ENCODE data around the gene ALDH3B1.

ALDH3B1 gene

GRCh38 chr11:68047437-68048290 lies 37.5 kb downstream of the ALDH3B1 start:
- no peak for DNase-seq

- no peak for DNase-seq
Observed at GRCh38 chr11:68048681-68049508, 38.8 kb downstream of the ALDH3B1 start.

- DNase-seq, result no peak
Observed at GRCh38 chr11:68049509-68050370, 39.6 kb downstream of the ALDH3B1 start.

GRCh38 chr11:68050371-68050841 lies 40.3 kb downstream of the ALDH3B1 start:
- no peak for DNase-seq

GRCh38 chr11:68051191-68052136 lies 41.3 kb downstream of the ALDH3B1 start:
- DNase-seq, result no peak

GRCh38 chr11:68052137-68052873 lies 42.2 kb downstream of the ALDH3B1 start:
- no peak for DNase-seq

- DNase-seq, result no peak
Observed at GRCh38 chr11:68053117-68053516, 43.0 kb downstream of the ALDH3B1 start.

- no peak for DNase-seq
Observed at GRCh38 chr11:68053981-68054812, 44.1 kb downstream of the ALDH3B1 start.

- no peak for DNase-seq
Observed at GRCh38 chr11:68056317-68057285, 46.5 kb downstream of the ALDH3B1 start.

GRCh38 chr11:68057807-68058206 lies 47.7 kb downstream of the ALDH3B1 start:
- DNase-seq, result no peak

GRCh38 chr11:68061508-68061907 lies 51.4 kb downstream of the ALDH3B1 start:
- no peak for DNase-seq

GRCh38 chr11:68064926-68065325 lies 54.8 kb downstream of the ALDH3B1 start:
- DNase-seq, result no peak

GRCh38 chr11:68065841-68066240 lies 55.7 kb downstream of the ALDH3B1 start:
- DNase-seq, result no peak

GRCh38 chr11:68066742-68067141 lies 56.6 kb downstream of the ALDH3B1 start:
- DNase-seq, result no peak

- DNase-seq, result no peak
Observed at GRCh38 chr11:68067991-68068390, 57.9 kb downstream of the ALDH3B1 start.

- DNase-seq, result no peak
Observed at GRCh38 chr11:68071281-68072048, 61.3 kb downstream of the ALDH3B1 start.

GRCh38 chr11:68074584-68075352 lies 64.6 kb downstream of the ALDH3B1 start:
- DNase-seq, result no peak
